HS-5 (cell line): Measurements from ENCODE around the gene IL15.

Experiments
- DNase-seq: peaks from one replicate; pipeline ENCODE4 v3.0.0-alpha.2; 2012; ENCODE audit warnings: low read depth

The IL15 gene

GRCh38 chr4:141782205-141782604 is 145.8 kb downstream of the IL15 start:
- no peak for DNase-seq
